ENCODE results near the gene CUL1.

GRCh38 chr7:148702876-148703670 is 4.4 kb downstream of the CUL1 start:
- TF ChIP-seq POLR2A (IDR thresholded peaks at IDR 0.05) (no peak), CTCF (IDR thresholded peaks at IDR 0.05) (no peak)

Measured in sigmoid colon (tissue), 3 donors.